ENCODE data around the gene THADA.

- TF ChIP-seq CTCF (conservative IDR thresholded peaks at IDR 0.05; ENCODE audit: low read length) (no peak), EZH2phosphoT487 (IDR thresholded peaks at IDR 0.05; ENCODE audit: borderline replicate concordance, low read depth, low read length) (no peak)
These were observed 267.0 kb downstream of the THADA start for GRCh38 chr2:43328832-43329231.

Data from OCI-LY7 (cell line).